ENCODE results near the gene MICU1. TPM values are rescaled to one million over a fixed set of nuclear protein-coding genes. Genes with fewer than 3 reads are reported as not detected.

The MICU1 gene
- total and polyA plus RNA-seq, 9 donors: 29.9 to 117 (median 44.5) TPM

- H3K27ac ChIP-seq: no peak overlapping the region
- H3K9me3 ChIP-seq: no peaks in the 10 kb centered on the region
- H3K36me3 ChIP-seq: no peaks in the 10 kb centered on the region
- intact Hi-C loops (cut with DNase I): no loop called here
- no peak overlapping the region for H3K4me3 ChIP-seq
- WGBS, 3 donors: 87 to 94% (median 88%) methylated on average over 4 of the region's 4 CpGs
- H3K4me1 ChIP-seq (ENCODE audit: insufficient read depth): no peaks in the 10 kb centered on the region
- no peak for TF ChIP-seq EP300 (IDR thresholded peaks at IDR 0.05)
- H3K27me3 ChIP-seq: no peaks in the 10 kb centered on the region
- DNase-seq: no peak
Measured at GRCh38 chr10:72466018-72466417, 159.9 kb downstream of the MICU1 start.

DNA sequence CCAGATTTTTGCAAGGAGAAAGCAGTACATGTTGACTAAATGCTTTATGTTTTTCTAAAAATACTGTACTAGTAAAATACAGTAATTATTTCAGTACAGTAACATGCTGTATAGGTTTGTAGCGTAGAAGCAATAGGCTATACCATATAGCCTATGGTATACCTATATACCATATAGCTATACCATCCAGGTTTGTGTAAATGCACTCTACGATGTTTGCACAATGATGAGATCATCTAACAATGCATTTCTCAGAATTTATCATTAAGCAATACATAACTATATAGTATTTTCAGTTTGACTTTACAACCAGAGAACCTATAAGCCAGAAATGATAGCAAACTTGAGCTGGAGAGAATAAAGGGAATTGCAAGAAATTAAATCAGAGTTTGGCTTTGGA lies 161.4 kb downstream of the MICU1 start:
- Histone ChIP-seq H3K36me3 (no peaks in the 10 kb centered on the region), H3K9me3 (no peaks in the 10 kb centered on the region), H3K27me3 (no peaks in the 10 kb centered on the region), H3K4me3 (no peak overlapping the region), H3K27ac (no peak overlapping the region), H3K4me1 (ENCODE audit: insufficient read depth) (no peaks in the 10 kb centered on the region)
- intact Hi-C loops (cut with DNase I): no loop called here
- TF ChIP-seq EP300 (IDR thresholded peaks at IDR 0.05) (no peak), CTCF (IDR thresholded peaks at IDR 0.05) (no peak), POLR2A (IDR thresholded peaks at IDR 0.05) (no peak)
- no peak for DNase-seq
- 50 to 99% (median 71%) methylated on average over 2 of the region's 2 CpGs for WGBS, 3 donors

DNA sequence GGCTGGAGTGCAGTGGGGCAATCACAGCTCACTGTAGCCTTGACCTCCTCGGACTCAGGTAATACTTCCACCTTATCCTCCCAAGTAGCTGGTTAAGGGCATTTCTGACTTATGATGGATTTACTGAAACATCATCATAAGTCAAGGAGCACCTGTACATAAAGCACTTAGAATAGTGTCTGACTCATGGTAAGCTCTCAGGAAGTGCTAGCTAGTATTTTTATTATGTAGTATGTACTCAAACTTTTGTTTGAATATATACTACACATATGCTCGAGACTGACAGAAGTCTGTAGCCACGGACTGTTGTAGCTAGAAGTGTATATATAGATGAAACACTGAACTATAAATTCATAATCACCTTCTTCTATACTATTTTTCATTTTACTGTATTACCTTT lies 163.6 kb downstream of the MICU1 start:
- no peak overlapping the region for H3K27ac ChIP-seq
- WGBS, 3 donors: 92 to 99% (median 95%) methylated on average over 3 of the region's 3 CpGs
- no peaks in the 10 kb centered on the region for H3K27me3 ChIP-seq
- no peak overlapping the region for H3K4me3 ChIP-seq
- no peaks in the 10 kb centered on the region for H3K4me1 ChIP-seq (ENCODE audit: insufficient read depth)
- intact Hi-C loops (cut with DNase I): no loop called here
- DNase-seq: no peak
- no peaks in the 10 kb centered on the region for H3K36me3 ChIP-seq
- TF ChIP-seq CTCF (IDR thresholded peaks at IDR 0.05) (no peak), EP300 (IDR thresholded peaks at IDR 0.05) (no peak), POLR2A (IDR thresholded peaks at IDR 0.05) (no peak)
- H3K9me3 ChIP-seq: no peaks in the 10 kb centered on the region

DNA sequence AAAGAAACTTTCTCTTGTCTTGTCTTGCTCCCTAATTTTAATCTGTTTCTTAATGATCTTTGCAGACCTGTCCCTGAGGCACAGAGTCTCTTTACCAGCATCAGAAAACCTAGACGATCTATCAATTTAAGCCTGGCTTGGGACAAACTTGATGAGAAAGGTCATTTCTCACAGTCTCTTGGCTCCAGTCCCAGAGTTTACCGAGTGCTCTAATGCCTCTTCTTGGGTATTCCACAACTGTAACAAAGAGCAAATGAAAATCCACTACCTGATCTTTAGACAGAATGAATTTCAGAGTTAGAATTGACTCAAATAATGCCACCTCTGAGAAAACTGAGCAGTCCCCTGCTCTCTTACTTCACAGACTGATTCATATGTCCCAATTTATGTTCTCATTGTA lies 164.8 kb downstream of the MICU1 start:
- intact Hi-C loops (cut with DNase I): no loop called here
- no peaks in the 10 kb centered on the region for H3K27me3 ChIP-seq
- no peaks in the 10 kb centered on the region for H3K9me3 ChIP-seq
- WGBS, 3 donors: 20 to 28% (median 23%) methylated on average over 2 of the region's 2 CpGs
- H3K36me3 ChIP-seq: no peaks in the 10 kb centered on the region
- DNase-seq: no peak
- H3K4me1 ChIP-seq (ENCODE audit: insufficient read depth): no peaks in the 10 kb centered on the region
- TF ChIP-seq CTCF (IDR thresholded peaks at IDR 0.05) (no peak), EP300 (IDR thresholded peaks at IDR 0.05) (no peak), POLR2A (IDR thresholded peaks at IDR 0.05) (no peak)
- H3K27ac ChIP-seq: no peak overlapping the region
- H3K4me3 ChIP-seq: no peak overlapping the region

DNA sequence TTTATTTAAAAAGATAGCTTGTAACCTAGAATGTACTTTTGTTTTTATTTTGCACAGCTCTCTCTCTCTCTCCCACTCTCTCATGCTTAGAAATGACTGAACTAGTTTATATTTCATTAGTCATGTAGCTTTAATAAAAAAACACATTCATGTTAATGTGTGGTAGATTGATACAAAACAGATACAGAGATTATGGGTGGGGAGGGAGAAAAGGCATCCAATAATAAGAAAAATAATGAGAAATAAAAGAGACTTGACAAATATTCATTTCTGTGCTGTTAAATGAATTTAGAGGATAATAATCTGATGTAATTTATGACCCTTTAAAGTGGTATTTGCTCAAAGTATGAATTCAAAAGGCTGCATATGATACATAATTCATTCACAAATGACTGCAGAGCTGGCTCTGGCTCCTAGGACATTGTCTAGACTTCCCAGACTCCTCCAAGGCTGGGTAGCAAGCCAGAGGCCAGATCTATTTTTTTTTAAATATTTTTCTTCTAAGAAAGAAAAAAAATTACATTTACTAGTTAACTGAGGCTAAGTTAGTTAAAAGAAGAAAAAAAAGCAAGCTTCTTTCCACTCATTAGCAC lies 165.5 kb downstream of the MICU1 start:
- H3K36me3 ChIP-seq: no peaks in the 10 kb centered on the region
- no peaks in the 10 kb centered on the region for H3K27me3 ChIP-seq
- no peak overlapping the region for H3K27ac ChIP-seq
- DNase-seq: no peak
- intact Hi-C loops (cut with DNase I): no loop called here
- no peaks in the 10 kb centered on the region for H3K4me1 ChIP-seq (ENCODE audit: insufficient read depth)
- H3K4me3 ChIP-seq: no peak overlapping the region
- TF ChIP-seq POLR2A (IDR thresholded peaks at IDR 0.05) (no peak), EP300 (IDR thresholded peaks at IDR 0.05) (no peak), CTCF (IDR thresholded peaks at IDR 0.05) (no peak)
- no peaks in the 10 kb centered on the region for H3K9me3 ChIP-seq

Data from ovary (tissue), 9 donors.